ENCODE data around the gene CD24.
"Not testable (repeated sequence)": the region's sequence is repeated elsewhere in the genome, so short reads cannot be mapped to it uniquely, and the experiment has no call there.

GRCh38 chr6:107019628-107020027 lies 45.1 kb upstream of the CD24 start:
- TF ChIP-seq, protein P1, sequence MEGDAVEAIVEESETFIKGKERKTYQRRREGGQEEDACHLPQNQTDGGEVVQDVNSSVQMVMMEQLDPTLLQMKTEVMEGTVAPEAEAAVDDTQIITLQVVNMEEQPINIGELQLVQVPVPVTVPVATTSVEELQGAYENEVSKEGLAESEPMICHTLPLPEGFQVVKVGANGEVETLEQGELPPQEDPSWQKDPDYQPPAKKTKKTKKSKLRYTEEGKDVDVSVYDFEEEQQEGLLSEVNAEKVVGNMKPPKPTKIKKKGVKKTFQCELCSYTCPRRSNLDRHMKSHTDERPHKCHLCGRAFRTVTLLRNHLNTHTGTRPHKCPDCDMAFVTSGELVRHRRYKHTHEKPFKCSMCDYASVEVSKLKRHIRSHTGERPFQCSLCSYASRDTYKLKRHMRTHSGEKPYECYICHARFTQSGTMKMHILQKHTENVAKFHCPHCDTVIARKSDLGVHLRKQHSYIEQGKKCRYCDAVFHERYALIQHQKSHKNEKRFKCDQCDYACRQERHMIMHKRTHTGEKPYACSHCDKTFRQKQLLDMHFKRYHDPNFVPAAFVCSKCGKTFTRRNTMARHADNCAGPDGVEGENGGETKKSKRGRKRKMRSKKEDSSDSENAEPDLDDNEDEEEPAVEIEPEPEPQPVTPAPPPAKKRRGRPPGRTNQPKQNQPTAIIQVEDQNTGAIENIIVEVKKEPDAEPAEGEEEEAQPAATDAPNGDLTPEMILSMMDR (conservative IDR thresholded peaks at IDR 0.05; ENCODE audit: low read depth, low read length): not testable (repeated sequence)
- TF ChIP-seq EZH2 (IDR thresholded peaks at IDR 0.05; ENCODE audit: low read length, unreplicated experiment): not testable (repeated sequence)

Measured in PC-3 (cell line).